ENCODE results near the gene ZNF276. TPM values are rescaled to one million over a fixed set of nuclear protein-coding genes. Genes with fewer than 3 reads are reported as not detected.

ZNF276 gene
- total RNA-seq, 1 donor = 71.4 TPM

DNA sequence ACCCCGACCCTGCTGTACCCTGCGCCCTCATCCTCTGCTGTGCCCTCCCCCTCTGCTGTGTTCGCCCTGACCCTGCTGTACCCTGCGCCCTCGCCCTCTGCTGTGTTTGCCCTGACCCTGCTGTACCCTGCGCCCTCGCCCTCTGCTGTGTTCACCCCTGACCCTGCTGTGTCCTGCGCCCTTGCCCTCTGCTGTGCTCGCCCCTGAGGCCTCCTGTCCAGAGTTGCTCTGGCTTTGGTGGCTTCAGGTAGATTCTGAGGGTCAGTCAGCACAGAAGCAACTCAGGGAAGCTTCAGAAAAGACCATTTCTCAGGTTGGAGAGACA is 11.5 kb downstream of the ZNF276 start:
- DNase-seq (ENCODE audit: low read depth in 2 of 3, low spot score in 2 of 3) = no peak

DNA sequence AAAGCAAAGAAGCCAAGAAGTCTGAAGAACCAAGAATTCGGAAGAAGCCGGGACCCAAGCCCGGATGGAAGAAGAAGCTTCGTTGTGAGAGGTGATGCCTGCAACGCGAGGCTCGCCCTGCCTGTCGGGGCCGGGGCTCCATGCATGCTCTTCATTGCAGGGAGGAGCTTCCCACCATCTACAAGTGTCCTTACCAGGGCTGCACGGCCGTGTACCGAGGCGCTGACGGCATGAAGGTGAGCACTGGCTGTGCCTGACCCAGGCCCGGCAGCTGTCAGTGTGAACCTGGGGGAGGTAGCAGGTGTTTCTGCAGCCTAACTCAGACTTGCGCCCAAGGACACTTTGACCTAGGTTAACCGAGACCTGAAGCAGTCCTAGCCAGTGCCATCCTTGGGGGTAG is 12.0 kb downstream of the ZNF276 start:
- DNase-seq (ENCODE audit: low read depth in 2 of 3, low spot score in 2 of 3) = no peak

DNA sequence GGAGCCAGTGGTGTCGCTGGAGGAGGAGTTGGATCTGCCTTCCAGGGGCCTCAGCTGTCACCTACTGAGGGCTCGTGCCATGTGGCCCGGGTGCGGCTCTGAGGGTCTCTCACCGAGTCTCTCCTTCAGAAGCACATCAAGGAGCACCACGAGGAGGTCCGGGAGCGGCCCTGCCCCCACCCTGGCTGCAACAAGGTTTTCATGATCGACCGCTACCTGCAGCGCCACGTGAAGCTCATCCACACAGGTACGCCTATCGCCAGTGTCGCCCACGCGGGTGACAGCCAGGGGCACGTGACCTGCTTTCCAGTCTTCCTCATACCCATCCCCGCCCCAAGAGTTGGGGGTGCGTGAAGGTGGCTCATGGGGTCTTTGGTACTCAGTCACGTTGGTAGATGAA is 12.5 kb downstream of the ZNF276 start:
- no peak for DNase-seq (ENCODE audit: low read depth in 2 of 3, low spot score in 2 of 3)

DNA sequence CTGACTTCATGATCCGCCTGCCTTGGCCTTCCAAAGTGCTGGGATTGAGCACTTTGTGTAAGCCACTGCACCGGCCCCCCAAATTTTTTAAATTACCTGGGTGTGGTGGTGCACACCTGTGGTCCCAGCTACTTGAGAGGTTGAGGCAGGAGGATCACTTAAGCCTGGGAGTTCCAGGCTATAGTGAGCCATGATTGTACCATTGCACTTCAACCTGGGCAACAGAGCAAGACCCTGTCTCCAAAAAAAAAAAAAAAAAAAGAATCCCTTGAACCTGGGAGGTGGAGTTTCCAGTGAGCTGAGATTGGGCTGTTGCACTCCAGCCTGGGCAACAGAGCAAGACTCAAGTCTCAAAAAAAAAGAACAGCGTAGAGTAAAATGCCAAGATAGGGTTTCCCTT is 15.2 kb downstream of the ZNF276 start:
- no peak for DNase-seq (ENCODE audit: low read depth in 2 of 3, low spot score in 2 of 3)

DNA sequence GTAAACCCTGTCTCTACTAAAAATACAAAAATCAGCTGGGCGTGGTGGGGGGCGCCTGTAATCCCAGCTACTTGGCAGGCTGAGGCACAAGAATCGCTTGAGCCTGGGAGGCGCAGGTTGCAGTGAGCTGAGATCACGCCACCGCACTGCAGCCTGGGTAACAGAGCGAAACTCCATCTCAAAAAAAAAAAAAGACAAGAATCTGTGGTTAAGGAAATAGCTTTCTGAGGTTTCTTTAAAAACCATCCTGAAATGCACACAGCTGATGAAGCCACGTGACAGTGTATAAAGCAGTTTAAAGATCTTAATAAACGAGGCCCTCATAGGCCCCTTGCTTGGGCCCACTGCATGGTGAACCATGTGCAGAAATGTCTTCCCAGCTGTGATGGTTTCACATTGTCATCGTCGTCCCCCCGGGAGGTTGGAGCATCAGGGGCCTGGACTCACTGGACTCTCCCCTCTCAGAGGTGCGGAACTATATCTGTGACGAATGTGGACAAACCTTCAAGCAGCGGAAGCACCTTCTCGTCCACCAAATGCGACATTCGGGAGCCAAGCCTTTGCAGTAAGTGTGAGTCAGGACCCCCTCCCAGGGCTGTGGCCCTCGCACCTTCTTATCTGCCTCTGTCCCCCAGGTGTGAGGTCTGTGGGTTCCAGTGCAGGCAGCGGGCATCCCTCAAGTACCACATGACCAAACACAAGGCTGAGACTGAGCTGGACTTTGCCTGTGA is 16.2 kb downstream of the ZNF276 start:
- peak in 1 of 3 donors; percentile 42 for DNase-seq (ENCODE audit: low read depth in 2 of 3, low spot score in 2 of 3)

DNA sequence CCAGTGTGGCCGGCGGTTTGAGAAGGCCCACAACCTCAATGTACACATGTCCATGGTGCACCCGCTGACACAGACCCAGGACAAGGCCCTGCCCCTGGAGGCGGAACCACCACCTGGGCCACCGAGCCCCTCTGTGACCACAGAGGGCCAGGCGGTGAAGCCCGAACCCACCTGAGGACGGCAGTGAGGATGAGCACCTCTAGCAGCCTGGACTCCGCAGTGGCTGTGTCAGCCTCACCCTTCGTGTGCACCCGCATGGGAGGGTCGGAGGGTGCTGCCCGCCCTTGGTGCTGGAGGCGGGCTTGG is 16.7 kb downstream of the ZNF276 start:
- no peak for DNase-seq (ENCODE audit: low read depth in 2 of 3, low spot score in 2 of 3)

DNA sequence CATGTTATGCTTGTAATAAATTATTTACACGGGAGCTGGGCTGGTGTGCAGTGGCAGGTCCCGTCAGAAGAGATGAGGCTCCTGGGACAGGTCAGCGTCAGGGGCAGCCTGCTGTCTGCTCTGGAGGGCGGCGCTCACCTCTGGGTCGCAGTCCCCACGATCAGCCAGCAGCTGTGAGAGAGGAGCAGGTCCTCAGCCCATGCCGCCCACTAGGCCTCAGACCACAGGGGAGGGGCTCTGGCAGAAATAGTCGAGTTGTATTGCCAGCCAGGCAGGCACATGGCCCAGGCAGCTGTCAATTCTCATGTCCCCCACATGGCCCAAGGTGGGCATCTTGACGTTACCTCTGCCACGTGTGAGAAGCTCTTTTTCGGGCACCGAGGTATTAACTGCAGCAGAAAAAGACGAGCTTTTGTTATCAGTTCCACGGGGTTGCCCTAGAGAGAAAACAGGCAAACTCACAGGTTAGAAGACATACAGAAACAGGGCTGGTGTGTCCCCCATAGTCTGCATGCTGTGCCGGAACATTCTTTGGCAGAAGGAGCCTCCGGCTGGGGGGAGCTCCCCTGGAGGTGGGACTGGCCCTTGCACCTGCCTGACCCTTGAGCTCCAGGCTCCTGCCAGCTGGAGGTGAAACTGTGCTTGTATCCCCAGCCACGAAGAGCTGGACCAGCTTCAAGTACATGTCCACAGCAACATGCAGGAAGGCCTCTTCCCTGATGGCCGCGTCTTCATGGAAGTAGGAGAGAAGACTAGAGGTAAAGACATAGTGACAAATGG is 17.4 kb downstream of the ZNF276 start:
- DNase-seq (ENCODE audit: low read depth in 2 of 3, low spot score in 2 of 3) = no peak

DNA sequence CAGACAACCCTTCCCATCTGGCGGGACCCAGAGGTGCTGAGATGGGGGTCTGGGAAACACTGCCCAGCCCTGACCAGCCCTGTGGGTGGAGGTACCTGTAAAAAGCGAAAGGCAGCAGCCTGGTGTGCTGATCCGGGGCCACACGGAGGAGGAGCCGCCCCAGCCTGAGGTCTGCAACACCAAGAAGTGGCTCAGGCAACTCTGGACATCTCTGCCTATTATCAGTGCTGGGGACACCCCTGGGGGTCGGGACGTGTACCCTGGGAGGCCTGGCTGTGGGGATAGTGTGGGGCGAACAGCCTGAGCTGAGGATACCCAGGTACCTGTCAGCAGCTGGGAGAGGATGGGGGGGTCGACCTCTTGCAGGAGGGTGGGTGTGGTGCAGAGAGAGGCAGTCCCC is 18.0 kb downstream of the ZNF276 start:
- no peak for DNase-seq (ENCODE audit: low read depth in 2 of 3, low spot score in 2 of 3)

DNA sequence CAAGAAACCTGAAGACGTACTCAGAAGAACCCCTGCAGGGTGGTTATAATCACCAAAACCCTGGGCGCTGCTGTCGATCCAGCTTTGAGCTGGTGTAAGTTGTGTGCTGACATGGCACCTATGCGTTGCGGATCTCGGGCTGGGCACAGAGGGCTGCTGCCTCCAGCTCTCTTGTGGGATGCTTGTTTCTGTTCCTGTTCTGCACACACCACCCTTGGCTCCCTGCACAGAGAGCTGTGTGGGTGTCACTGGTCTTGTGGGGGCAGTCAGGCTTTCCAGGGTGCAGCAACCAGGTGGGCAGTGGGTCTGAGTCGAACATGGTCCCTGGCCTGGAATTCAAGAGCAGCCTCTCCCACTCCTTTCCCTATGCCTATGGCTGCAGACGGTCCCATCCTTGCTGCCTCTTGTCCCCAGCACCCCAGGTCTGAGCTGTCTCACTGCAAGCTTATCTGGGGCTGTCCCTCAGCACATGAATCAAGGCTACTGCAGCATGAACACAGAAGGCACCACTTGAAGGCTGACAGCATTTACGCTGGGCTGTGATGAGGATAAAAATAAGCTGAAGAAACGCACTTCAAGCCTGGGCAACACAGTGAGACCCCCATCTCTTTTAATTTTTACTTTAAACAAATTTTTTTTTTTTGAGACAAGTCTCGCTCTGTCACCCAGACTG is 20.1 kb downstream of the ZNF276 start:
- no peak for DNase-seq (ENCODE audit: low read depth in 2 of 3, low spot score in 2 of 3)

DNA sequence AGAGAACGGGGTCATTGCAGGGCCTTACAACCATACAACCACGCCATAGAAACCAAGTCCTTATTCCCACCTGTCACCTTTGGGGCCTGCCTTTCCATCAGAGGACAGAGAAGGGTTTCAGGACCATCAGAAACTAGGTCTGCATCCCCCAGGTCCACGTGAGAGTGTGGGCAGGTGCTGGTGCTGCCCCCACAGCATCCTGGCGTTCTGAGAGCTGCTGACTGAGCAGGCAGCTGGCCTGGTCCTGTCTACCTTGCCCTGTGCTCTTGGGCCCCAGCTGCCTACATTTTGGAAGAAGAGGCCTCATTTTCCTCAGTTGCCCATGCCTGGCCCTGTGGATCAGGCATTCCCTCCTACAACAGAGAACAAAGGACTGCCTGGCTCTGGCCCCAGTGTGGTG is 21.6 kb downstream of the ZNF276 start:
- DNase-seq (ENCODE audit: low read depth in 2 of 3, low spot score in 2 of 3) = no peak

DNA sequence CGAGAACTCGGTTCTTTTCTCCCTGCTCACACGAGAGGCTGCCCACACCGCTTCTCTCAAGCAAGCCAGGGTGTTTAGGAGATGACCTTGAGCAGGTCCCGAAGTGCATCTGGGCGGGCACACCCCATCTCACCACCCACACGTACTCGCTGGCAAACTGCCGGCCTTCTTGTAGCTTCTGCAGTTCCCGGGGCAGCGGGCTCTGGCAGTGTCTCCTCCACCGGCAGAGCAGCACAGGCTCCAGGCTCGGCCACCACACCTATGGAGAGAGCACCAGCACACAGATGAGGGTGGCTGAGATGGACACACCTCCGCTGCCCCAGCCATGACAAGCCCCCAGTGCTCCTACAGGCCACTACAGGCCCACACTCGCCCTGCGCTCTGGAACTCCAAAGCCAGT is 23.5 kb downstream of the ZNF276 start:
- no peak for DNase-seq (ENCODE audit: low read depth in 2 of 3, low spot score in 2 of 3)

DNA sequence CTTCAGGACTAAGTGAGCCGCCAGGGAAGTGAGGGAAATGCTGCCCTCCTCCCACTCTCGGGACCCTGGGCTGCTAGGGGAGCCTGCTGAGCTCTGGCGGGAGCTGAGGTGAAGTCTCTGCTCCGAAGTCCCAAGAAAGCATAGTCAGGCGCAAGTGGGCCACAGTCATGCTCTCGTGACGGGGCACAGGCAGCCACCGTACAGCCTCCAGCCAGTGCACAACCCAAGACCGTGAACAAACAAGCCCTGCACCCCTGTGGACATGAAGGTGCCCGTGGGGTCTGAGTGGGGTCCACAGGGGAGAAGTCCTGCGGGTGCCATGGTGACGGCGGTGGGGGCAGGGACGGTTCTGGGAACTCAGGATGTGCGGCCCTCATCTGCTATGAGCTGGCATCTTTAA is 24.7 kb downstream of the ZNF276 start:
- no peak for DNase-seq (ENCODE audit: low read depth in 2 of 3, low spot score in 2 of 3)

DNA sequence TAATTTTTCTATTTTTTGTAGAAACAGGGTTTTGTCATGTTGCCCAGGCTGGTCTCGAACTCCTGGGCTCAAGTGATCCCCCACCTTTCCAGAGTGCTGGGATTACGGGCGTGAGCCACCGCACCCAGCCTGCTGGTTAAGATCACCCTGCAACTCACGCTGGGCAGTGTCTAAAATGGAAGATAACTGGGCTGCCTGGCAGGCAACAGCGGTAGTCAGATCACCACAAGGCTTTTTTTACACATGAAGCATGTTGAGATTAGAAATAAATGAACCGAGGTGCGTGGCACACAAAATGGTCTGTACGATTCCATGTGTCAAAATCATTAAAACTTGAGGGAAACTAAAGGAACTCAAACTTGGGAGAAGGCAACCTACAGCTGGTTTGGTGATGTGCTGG is 26.7 kb downstream of the ZNF276 start:
- no peak for DNase-seq (ENCODE audit: low read depth in 2 of 3, low spot score in 2 of 3)

DNA sequence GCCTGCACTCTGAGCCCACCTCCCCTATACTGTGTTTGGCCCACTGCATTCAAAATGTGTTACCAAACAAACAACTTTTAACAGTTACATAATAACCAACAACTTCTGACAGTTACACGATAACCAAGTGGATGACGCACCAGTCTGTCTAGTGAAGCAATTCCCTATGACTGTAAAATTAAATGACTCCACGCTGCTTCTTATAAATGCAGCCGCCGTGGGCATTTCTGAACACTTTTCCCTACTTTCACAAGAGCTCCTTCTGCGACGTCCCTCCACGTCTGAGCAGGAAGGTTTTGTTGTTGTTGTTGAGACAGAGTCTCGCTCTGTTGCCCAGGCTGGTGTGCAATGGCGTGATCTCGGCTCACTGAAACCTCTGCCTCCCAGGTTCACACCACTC is 27.6 kb downstream of the ZNF276 start:
- no peak for DNase-seq (ENCODE audit: low read depth in 2 of 3, low spot score in 2 of 3)

DNA sequence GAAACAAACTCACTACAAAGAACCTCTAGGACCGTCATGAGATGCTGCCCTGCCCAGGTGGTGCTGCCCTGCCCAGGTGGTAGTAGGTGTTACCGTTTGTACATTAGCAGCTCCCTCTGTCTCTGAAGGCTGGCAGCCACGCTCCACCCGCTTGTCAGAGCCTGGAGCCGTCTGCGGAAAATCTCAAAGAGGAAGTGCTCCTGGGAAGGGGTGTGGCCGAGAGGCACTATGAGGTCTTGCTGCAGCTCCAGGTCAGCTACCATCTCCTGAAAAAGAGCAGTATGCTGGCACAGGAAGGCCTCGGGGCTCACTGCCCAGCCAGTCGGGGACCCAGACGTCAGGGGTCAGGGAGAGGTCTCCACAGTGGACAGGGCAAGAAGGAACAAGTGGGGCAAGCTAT is 28.3 kb downstream of the ZNF276 start:
- DNase-seq (ENCODE audit: low read depth in 2 of 3, low spot score in 2 of 3) = peak in 2 of 3 donors; percentile 39 to 54

DNA sequence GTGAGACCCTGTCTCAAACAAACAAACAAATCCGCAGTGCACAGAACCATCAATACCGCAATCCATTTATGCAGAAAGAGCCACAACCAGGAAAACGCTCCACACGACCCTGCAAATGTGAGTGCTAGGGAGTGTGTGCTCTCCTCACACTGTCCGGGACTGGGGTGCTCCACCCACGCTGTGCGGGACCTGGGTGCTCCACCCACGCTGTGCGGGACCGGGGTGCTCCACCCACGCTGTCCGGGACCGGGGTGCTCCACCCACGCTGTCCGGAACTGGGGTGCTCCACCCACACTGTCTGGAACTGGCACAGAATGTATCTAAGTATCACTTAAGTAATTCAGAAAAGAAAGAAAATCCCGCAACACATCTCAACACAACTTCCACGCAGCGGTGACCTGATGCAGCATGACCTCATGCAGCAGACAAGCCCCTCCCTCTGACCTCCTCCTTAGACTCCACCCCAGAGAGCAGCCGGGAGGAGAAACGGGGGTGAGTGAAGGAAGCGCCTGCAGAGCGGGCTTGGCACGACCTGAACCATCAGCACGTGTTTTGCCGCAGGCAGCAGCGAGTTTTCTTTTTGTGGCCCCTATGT is 38.5 kb downstream of the ZNF276 start:
- no peak for DNase-seq (ENCODE audit: low read depth in 2 of 3, low spot score in 2 of 3)

DNA sequence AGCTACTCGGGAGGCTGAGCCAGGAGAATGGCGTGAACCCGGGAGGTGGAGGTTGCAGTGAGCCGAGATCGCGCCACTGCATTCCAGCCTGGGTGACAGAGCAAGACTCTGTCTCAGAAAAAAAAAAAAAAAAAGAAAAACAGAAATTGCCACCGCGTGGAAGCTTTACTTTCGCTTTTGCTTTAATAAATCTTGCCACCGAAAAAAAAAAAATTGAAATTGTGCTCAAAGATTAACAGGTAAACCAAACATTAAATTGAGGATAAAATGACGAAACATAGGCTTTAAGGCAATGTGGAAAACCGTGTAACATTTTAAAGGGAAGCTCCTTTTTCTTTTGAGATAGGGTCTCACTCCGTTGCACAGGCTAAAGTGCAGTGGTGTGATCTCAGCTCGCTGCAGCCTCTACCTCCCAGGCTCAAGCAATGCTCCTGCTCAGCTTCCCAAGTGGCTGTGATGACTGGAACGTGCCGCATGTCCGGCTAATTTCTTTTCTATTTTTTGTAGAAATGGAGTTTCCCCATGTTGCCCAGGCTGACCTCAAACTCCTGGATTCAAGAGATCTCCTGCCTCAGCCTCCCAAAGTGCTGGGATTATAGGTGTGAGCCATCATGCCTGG is 40.1 kb downstream of the ZNF276 start:
- peak in 2 of 3 donors; percentile 26 to 73 for DNase-seq (ENCODE audit: low read depth in 2 of 3, low spot score in 2 of 3)

DNA sequence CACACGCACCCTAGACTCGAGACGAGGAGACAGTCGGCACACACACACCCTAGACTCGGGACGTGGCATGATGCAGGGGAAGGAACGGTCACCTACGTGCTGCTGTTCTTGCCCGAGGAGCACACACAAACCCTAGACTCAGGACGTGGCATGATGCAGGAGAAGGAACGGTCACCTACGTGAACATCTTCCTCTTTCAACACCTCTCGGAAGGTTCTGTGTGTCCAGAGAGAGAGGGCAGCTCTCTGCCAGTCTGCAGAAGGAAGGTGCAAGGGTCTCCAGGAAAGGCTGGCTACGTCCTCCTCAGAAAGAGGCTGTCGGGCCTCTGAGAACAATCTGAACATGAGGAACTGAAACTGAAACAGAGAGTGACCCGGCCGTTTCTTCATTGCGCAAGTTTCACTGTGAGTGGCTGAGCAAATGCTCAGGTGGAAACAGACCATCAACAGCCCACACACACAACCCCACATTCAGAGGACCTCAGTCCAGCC is 43.4 kb downstream of the ZNF276 start:
- peak in 2 of 3 donors; percentile 74 to 87 for DNase-seq (ENCODE audit: low read depth in 2 of 3, low spot score in 2 of 3)

DNA sequence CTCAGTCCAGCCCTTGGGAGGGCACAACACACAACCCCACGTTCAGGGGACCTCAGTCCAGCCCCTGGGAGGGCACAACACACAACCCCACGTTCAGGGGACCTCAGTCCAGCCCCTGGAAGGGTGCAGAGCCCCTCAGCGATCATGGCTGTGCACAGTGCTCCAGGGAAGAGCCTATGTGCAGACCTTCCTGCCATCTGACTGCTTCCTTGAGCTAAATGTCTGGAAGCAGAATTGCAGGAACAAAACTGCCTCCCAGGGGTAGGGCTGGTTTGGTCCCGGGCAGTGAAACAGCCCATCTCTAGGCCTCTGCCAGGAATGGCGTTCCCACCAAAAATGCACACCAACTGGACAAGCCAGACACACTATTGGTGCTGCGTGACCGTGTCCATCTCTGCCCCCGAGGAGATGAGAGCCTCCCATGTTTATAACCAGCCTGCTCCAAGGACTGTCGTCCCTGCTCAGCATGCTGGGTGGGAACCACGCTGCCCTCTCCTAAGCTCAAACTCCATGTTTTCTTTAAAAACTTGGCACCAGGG is 44.0 kb downstream of the ZNF276 start:
- no peak for DNase-seq (ENCODE audit: low read depth in 2 of 3, low spot score in 2 of 3)

DNA sequence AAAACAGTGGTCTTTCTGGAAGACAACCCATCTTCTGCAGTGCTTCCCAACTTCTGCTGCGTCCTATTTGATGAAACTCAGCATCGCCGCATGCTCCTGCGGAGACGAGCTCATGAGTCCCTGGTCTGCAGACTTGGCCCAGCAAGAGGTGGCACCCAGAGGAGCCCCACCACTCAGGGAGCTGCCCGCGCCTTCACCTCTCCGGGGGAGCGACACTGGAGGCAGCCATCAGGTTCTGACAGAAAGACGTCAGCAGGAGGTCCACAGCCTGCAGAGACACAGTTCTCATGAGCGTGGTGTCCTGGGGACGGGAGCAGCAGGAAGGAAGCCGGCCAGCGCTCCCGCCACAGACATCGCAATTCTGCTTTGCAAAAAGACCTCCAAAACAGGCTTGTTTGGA is 49.0 kb downstream of the ZNF276 start:
- DNase-seq (ENCODE audit: low read depth in 2 of 3, low spot score in 2 of 3) = no peak

DNA sequence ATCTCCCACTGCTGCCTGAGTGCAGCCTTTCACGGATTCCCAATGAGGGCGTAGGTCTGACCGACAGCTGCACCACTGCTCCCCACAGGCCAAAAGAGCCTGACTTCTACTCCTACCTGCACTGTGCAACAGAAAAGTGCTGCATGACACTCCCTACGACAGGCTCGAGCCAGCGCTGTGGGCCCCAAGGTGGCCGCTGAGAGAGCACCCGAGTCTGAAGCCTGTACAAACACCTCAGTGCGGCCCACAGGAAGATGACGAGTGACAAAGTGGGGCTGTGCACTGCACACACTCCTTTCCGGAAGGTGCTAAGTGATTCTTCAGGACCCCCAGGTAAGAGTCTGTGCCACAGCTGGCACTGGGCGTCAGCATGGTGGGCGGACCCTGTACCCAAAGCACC is 53.9 kb downstream of the ZNF276 start:
- no peak for DNase-seq (ENCODE audit: low read depth in 2 of 3, low spot score in 2 of 3)

Measured in hematopoietic multipotent progenitor cell (in vitro differentiated cells).